GM18505 (cell line): ENCODE measurements around the gene MXRA5.
"Not testable (repeated sequence)": the region's sequence is repeated elsewhere in the genome, so short reads cannot be mapped to it uniquely, and the experiment has no call there.

Experiments used
- ATAC-seq: cut with Tn5 transposase; IDR thresholded peaks from one replicate; pipeline ENCODE4 v1.9.1; 2021; ENCODE audit not compliant: unreplicated experiment
- POLR2A ChIP-seq: IDR thresholded peaks from 4 replicates; pipeline ENCODE4 v1.6.1; 2011; ENCODE audit warnings: borderline replicate concordance; ENCODE audit not compliant: insufficient read depth, insufficient read length; ENCODE audit errors: extremely low read depth

MXRA5 gene

DNA sequence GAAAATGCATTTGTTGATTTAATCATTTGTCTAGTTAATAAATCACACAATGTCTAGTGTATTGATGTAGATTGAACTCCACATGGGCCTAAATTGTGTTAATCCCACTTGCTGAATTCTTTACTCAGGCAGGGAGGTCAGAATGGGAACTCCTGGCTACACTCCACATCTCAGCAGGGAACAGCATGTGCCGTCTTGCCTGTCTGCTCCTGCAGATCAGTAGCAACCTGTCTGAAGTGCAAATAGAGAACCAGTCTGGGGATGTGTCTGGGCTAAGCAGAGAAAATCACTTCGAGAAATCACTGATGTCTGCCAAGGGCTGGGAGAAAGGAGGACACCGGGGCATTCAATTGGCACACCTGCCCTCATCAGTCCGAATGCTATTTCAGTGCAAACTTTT, 16.5 kb upstream of the MXRA5 start:
- TF ChIP-seq POLR2A, result no peak
- no peak for ATAC-seq

DNA sequence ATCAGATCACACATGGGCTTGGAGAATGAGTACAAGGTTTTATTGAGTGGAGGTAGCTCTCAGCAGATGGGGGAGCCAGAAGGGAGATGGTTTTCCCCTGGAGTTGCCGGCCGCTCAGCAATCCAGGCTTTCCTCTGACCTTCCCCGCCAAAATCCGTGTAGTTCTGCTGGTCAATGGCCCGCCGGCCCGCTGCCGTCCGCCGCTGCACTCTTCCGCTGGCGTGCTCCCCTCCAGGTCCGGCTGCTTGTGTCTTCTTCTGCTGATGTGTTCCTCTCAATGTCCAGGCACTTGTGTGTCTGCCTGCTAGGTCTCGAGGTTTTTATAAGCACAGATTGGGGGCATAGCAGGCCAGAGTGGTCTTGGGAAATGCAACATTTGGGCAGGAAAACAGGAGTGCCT, 14.4 kb upstream of the MXRA5 start:
- no peak for TF ChIP-seq POLR2A

DNA sequence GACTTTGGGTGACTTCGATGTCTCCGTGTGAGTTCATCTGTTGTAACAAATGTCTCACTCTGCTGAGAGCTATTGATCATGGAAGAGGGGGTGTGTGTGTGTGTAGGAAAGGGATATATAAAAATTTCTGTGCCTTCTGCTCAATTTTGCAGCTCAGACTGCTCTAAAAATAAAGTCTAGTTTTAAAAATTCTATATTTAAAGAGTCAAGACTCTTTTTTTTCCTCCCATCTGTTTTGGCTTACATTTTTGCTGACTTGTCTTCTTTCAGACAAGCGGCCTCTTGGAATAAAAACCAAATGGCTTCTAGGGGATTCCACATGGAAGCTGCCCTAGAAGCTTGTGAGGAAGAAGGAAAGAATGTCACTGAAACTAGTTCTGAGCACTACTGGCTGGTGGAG, 6.3 kb upstream of the MXRA5 start:
- ATAC-seq, result not testable (repeated sequence)

More for the DNA sequence above, 14.4 kb upstream of the MXRA5 start:
- ATAC-seq, result no peak

DNA sequence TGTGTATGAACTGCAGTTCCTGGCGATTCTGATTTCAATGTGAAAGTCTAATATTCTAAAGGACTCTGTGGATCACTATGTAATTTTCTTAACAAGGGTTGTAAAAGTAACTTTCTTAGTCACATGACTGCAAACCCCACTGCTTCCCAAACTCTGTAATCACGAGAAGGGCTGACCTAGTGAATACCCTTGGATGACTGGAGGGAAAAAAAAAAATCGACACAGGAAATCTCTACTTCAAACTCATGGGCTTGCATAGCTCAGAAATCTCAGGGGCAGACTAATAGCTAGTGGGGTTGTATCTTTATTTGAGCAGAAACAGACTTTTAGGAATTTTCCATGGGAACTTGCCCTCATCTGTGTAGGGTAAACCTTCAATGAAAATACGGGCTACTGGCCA, 4.8 kb upstream of the MXRA5 start:
- ATAC-seq, result no peak
- no peak for TF ChIP-seq POLR2A

DNA sequence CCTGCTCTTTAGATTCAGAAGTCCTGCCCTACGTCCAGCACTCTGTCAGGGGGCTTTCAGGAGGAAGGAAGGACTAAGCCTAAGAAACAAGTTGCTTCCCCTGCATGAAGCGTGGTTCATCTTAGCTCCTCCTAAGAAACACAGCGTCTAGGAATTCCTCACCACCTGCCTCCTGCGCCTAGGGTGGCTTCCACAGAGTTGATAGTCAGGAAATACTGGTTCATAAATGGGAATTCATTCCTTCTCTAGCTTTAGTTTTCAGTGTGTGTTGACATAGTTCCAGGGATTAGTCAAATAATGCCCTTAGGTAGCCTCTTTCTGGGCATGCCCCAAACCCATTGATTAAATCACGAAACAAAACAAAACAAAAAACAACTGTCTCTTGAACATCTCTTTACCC, 1.7 kb upstream of the MXRA5 start:
- no peak for TF ChIP-seq POLR2A
- ATAC-seq, result no peak

DNA sequence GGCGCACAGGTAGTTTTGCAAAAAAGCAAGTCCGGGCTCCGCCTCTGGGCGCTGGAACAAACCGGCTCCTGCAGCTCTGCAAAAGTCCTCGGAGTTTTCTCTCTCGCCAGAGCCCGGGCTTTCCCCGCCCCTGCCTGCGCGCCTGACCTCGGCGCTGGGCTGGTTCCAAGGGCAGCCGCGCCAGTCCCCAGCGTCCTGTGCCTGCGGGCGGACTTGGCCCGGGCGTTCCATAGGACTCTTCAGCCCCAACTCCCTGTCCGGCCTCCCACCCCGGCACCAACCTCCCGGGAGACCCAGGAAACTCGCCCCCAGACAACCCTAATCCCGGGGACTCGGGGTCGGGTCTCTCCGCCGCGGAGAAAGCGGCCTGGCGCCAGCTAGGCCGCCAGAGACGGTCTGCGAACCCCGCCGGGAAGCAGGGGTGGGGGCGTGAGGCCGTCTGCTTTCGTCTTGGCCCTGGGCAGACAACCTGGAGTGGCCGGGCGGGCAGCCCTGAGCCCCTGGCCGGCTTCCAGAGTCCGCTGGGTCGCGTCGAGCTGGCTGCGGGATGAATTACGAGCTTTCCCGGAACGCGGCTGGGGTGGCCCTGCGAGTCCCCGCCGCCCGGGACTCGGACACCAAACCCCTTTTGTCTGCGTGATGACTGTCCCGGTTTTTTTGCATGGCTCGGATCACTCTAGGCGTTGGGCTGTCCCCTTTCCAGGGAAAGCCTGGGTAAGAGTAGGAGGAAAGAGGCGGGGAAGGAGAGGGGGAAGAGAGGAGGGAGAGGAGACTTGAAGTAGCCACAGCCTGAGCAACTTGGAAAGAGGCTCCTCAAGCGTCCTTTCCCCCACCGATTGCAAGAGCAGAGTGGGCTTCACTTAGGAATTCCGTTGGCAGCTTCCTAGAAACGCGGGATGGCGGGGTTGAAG, 916 bp downstream of the MXRA5 start:
- TF ChIP-seq POLR2A, result no peak
- ATAC-seq, result no peak

DNA sequence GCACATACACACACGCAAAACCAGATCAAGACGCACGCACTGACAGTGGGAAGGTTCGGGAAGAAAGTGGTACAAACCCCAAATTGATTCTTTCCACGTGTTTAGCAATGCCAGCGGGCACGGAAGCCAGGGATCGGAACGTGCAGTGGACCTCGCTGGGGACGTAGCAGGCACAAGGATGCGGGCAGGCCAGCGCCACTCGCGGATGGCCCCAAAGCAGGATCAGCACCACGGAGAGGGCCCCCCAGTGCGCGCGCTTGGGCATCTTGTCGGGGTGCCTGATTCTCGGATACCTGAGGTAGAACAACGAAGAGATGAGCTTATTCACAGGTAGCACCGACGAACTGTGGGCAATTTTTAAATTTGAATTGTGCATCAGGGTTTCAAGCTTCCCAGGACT, 2.9 kb downstream of the MXRA5 start:
- not testable (repeated sequence) for ATAC-seq

DNA sequence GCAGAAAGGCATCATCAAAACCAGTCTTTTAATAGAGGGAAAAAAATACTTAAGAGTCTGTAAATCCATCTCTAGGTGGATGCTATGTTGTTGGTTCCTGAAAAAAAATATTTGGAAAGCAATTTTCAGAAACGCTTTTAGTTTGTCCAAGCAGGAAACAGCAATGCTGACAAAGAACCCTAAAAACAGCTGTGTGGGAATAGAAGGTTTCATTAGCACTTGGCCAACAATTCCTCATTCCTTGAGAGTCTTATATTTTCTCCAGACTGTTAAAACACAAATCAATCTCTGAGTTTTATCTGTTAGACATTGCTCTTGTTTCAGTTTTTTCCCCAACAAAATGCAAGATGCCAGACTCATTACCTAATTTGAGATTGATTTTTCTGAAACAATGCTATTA, 6.4 kb downstream of the MXRA5 start:
- no peak for TF ChIP-seq POLR2A

DNA sequence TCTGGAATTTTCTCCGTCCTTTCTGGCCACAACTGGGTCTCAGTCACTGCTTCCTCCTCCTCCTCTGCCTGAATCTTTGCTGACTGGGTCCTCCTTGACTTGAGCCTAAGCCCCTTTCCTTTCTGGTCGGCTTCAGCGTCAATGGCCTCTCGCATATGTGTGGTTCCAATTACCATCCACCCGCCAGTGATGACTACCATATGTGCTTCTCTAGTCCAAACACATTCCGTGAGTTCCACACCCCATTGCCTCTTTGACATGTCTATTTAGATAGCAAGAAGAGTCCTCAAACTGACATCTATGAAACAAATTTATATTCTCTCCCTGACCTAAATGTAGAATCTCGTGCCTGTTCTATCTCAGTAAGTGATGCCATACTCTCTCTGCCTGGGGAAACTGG, 19.8 kb downstream of the MXRA5 start:
- ATAC-seq, result no peak
- no peak for TF ChIP-seq POLR2A

More for the DNA sequence above, 6.4 kb downstream of the MXRA5 start:
- no peak for ATAC-seq

DNA sequence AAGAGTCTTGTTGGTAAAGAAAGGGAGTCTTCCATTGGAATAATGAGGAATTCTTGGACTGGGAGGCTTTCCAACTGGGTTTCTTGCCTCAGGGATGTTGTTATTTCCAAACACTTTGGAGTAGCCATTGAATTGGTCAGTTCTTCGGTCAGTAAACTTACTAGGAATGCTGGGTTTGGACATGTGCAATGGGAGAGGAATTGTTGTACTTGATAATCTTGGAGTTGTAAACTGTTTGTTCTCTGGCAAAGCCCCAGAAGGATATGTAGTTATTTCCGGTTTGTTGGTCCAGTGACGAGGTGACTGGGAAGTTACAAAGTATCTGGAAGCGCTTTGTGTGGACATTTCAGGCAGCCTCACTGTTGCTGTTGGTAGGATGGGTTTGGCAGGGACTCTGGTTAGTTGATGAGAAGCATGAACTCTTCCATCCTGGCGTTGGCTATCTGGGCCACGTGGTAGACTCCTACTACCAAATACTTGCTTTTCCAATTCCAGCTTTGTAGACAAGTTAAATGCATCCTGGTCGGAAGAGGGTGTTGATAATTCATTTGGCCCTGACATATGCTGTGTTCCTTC, 25.9 kb downstream of the MXRA5 start:
- ATAC-seq, result no peak
- no peak for TF ChIP-seq POLR2A

DNA sequence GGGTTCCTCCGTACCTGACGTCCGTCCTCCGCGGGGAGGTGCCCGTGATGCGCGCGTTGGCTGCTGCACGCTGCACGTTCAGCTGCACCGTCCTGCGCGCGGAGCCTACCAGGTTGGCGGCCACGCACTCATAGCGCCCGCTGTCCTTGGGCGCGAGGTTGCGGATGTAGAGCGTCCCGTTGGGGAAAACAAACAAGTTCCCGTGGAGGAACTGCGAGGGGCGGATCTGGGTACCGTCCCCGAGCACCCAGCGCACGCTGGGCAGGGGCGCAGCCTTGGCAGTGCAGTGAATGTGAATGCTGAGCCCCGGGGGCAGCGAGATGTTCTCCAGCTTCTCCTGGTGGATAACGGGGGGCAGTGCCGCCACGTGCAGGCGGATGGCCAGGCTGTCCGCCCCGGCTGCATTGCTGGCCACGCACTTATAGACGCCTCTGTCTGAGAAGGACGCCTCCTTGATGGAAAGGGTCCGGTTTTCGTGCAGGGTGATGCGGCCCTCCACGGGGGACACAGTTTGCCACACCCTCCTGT, 29.2 kb downstream of the MXRA5 start:
- no peak for TF ChIP-seq POLR2A
- ATAC-seq, result no peak

DNA sequence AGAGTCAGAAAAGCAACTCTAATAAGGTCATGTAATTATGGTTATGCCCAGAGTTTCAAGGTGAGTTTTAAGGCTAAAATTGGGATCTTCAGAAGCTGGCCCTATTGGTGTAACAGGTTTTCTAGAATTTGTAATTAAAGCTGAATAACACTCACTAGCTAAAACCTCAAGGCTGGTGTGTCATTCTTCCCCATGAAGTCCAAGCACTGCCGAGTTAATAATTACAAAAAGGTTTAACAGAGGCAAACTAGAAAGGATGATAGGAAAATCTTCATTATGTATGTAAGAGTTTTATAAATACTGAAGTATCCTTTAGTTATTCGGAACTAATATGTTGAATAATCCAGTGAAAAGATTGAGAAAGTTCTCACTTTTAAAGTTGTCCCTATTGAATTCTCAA, 34.3 kb downstream of the MXRA5 start:
- no peak for TF ChIP-seq POLR2A
- no peak for ATAC-seq

DNA sequence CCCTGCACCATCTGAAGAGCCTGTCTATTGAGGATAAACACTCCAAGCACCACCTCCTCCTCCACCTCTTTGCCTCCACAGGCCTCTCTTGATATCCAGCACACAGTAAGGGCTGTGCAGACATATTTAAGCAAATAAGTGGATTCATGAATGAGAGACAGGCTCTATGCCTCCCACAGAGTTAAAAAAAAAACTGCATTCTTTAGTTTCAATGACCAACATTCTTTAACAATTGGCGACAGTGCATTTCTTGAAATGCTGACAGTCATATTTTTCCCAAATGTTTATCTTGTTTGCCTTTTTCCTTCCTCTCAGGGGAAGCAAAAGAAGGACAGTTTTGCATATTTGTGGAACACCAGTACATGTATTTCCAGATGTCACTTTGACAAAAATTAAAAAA, 38.6 kb downstream of the MXRA5 start:
- ATAC-seq, result no peak

DNA sequence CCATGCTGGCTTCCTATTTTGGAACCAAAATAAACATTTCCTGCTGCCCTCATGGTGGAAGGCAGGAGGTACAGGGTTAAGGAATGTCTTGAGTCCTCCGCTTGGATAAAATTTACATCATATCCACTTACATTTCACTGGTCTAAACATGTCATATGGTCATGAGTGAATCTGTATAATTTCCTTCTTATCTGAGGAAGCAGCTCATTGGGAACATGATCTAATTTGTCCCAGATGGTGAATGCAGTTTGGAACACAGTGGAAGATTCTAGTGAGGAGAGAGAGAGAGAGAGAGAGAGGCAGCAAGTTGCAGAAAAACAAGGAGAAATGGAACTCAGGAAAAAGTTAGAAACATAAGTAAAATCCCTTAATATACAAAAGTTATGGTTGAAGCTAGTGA, 46.8 kb downstream of the MXRA5 start:
- TF ChIP-seq POLR2A, result no peak
- ATAC-seq, result no peak

More for the DNA sequence above, 38.6 kb downstream of the MXRA5 start:
- no peak for TF ChIP-seq POLR2A

DNA sequence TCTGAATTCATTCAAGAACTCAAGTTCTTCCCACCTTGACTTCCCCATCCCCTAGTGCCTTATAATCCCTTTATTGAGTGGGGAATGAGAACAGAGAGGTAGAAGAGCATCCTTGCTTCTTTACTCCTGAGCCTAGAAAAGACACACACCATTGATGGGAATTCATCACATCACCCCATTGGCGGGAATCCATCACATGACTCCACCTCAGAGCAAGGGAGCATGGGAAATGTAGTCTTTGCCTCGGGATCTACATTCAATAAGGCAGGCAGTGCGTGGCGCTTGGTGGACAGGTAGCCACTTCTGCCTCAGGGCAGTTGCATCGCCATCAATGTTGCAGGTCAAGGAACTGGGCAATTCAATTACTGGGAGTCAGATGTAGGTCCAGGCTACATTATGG, 50.7 kb downstream of the MXRA5 start:
- TF ChIP-seq POLR2A, result no peak
- ATAC-seq, result no peak

DNA sequence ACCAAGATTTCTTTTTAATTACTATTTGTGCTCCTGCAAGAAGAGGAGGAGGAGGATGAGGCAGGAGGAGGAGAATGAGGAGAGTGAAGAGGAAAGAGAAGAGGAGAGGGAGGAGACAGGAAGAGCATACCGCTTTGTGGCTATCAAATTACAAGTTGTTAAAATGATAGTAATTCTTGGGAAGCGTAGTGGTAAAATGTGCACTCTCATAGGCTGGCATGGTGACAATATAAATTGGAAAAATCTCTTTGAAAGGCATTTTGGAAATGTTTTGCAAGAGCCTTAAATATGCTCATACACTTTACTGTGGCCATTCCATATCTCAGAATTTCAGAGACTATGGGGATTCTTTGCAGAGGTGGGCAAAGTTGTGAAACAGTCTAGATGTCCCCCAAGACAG, 53.2 kb downstream of the MXRA5 start:
- no peak for ATAC-seq
- no peak for TF ChIP-seq POLR2A
